HEK293 (cell line): ENCODE results near the gene KCNIP4.

Experiments used
- CTCF ChIA-PET: fragments of 350-600 bp; formaldehyde crosslinking; extraction: SDS; loops from one replicate; lab custom pipeline; 2021; ENCODE audit warnings: antibody characterized with exemption; lab: Yijun Ruan, JAX
- POLR2A ChIA-PET: fragments of 300-600 bp; formaldehyde crosslinking; extraction: SDS; loops from one replicate; lab custom pipeline; 2020; ENCODE audit warnings: antibody characterized with exemption, inconsistent platforms; lab: Yijun Ruan, JAX
- H3K27ac ChIP-seq: fragments of 200-500 bp; sonication (Bioruptor generic); 2 replicates; pipeline ENCODE4 v1.5.1; 2014; ENCODE audit warnings: low read depth, low read length, control low read depth, inconsistent platforms; ENCODE audit errors: extremely low read depth
- H3K36me3 ChIP-seq, 2 experiments: fragments of 200-500 bp in 1 of 2; sonication (Bioruptor generic) in 1 of 2; 1 replicate in 1 of 2; 2 replicates in 1 of 2; pipeline ENCODE4 v1.5.1; 2014 to 2017; ENCODE audit warnings: inconsistent platforms in 2 of 2, low read length in 2 of 2; ENCODE audit not compliant: control insufficient read depth in 2 of 2, insufficient read depth in 1 of 2
- H3K4me1 ChIP-seq: fragments of 200-500 bp; sonication (Bioruptor generic); 2 replicates; pipeline ENCODE4 v1.5.1; 2014; ENCODE audit warnings: mild to moderate bottlenecking, low read length, inconsistent platforms; ENCODE audit not compliant: control insufficient read depth, insufficient read depth
- H3K4me3 ChIP-seq: 2 replicates; pipeline ENCODE4 v1.5.1; 2011; ENCODE audit warnings: low read depth, mild to moderate bottlenecking, control low read depth, low read length, moderate library complexity
- H3K9me3 ChIP-seq: fragments of 200-500 bp; sonication (Bioruptor generic); 2 replicates; pipeline ENCODE4 v1.5.1; 2014; ENCODE audit warnings: low read depth, low read length, inconsistent platforms; ENCODE audit not compliant: control insufficient read depth, insufficient read depth
- GFI1B ChIP-seq: fragments of 450-650 bp; formaldehyde crosslinking; IDR thresholded peaks from 2 replicates; pipeline ENCODE4 v1.5.1; 2016; ENCODE audit warnings: missing biosample characterization, missing genetic modification characterization
- IKZF3 ChIP-seq: fragments of 450-650 bp; IDR thresholded peaks from 2 replicates; pipeline ENCODE4 v1.5.0; 2018; ENCODE audit warnings: missing biosample characterization, mild to moderate bottlenecking, missing genetic modification characterization, moderate library complexity
- KLF7 ChIP-seq: fragments of 450-650 bp; formaldehyde crosslinking; IDR thresholded peaks from 2 replicates; pipeline ENCODE4 v1.5.1; 2016; ENCODE audit warnings: missing biosample characterization, missing genetic modification characterization, borderline replicate concordance
- MYNN ChIP-seq: fragments of 450-650 bp; formaldehyde crosslinking; IDR thresholded peaks from 2 replicates; pipeline ENCODE4 v1.5.1; 2016; ENCODE audit warnings: missing biosample characterization, missing genetic modification characterization, borderline replicate concordance
- PRDM2 ChIP-seq: fragments of 450-650 bp; formaldehyde crosslinking; IDR thresholded peaks from 2 replicates; pipeline ENCODE4 v1.5.1; 2016; ENCODE audit warnings: missing biosample characterization, missing genetic modification characterization, borderline replicate concordance
- PRDM6 ChIP-seq: fragments of 450-650 bp; formaldehyde crosslinking; IDR thresholded peaks from 2 replicates; pipeline ENCODE4 v1.5.1; 2017; ENCODE audit warnings: missing biosample characterization, missing genetic modification characterization
- ZEB2 ChIP-seq: fragments of 450-650 bp; formaldehyde crosslinking; IDR thresholded peaks from 2 replicates; pipeline ENCODE4 v1.5.1; 2016; ENCODE audit warnings: missing biosample characterization, missing genetic modification characterization
- ZFHX2 ChIP-seq: fragments of 450-650 bp; formaldehyde crosslinking; conservative IDR thresholded peaks from 2 replicates; pipeline ENCODE4 v1.5.1; 2016; ENCODE audit warnings: missing biosample characterization, missing genetic modification characterization
- ZNF133 ChIP-seq: fragments of 450-650 bp; formaldehyde crosslinking; IDR thresholded peaks from 2 replicates; pipeline ENCODE4 v1.5.1; 2016; ENCODE audit warnings: missing biosample characterization, missing genetic modification characterization
- ZNF248 ChIP-seq: fragments of 450-650 bp; formaldehyde crosslinking; IDR thresholded peaks from 2 replicates; pipeline ENCODE4 v1.5.1; 2017; ENCODE audit warnings: missing biosample characterization, missing genetic modification characterization
- ZNF266 ChIP-seq: fragments of 450-650 bp; formaldehyde crosslinking; IDR thresholded peaks from 2 replicates; pipeline ENCODE4 v1.5.1; 2016; ENCODE audit warnings: missing biosample characterization, missing genetic modification characterization, low read depth
- ZNF341 ChIP-seq: fragments of 450-650 bp; formaldehyde crosslinking; IDR thresholded peaks from 2 replicates; pipeline ENCODE4; 2016; ENCODE audit warnings: low read depth, missing biosample characterization, missing genetic modification characterization
- ZNF394 ChIP-seq: fragments of 450-650 bp; formaldehyde crosslinking; IDR thresholded peaks from 2 replicates; pipeline ENCODE4 v1.5.1; 2016; ENCODE audit warnings: missing biosample characterization, missing genetic modification characterization, mild to moderate bottlenecking, moderate library complexity, borderline replicate concordance
- ZNF510 ChIP-seq: fragments of 450-650 bp; formaldehyde crosslinking; IDR thresholded peaks from 2 replicates; pipeline ENCODE4 v1.5.1; 2018; ENCODE audit warnings: mild to moderate bottlenecking, missing genetic modification characterization, missing biosample characterization; ENCODE audit not compliant: insufficient replicate concordance
- ZNF548 ChIP-seq: fragments of 450-650 bp; formaldehyde crosslinking; IDR thresholded peaks from 2 replicates; pipeline ENCODE4 v1.5.1; 2016; ENCODE audit warnings: missing biosample characterization, missing genetic modification characterization
- ZNF555 ChIP-seq: fragments of 450-650 bp; formaldehyde crosslinking; conservative IDR thresholded peaks from 2 replicates; pipeline ENCODE4 v1.5.1; 2017; ENCODE audit warnings: missing biosample characterization, mild to moderate bottlenecking, missing genetic modification characterization, inconsistent platforms
- ZNF558 ChIP-seq: fragments of 450-650 bp; formaldehyde crosslinking; IDR thresholded peaks from 2 replicates; pipeline ENCODE4 v1.5.1; 2016; ENCODE audit warnings: missing biosample characterization, missing genetic modification characterization
- ZNF560 ChIP-seq: fragments of 450-650 bp; formaldehyde crosslinking; IDR thresholded peaks from 2 replicates; pipeline ENCODE4 v1.5.1; 2017; ENCODE audit warnings: missing biosample characterization, missing genetic modification characterization, borderline replicate concordance
- ZNF629 ChIP-seq: fragments of 450-650 bp; formaldehyde crosslinking; IDR thresholded peaks from 2 replicates; pipeline ENCODE4 v1.5.1; 2017; ENCODE audit warnings: missing biosample characterization, missing genetic modification characterization
- ZNF645 ChIP-seq: fragments of 450-650 bp; formaldehyde crosslinking; IDR thresholded peaks from 2 replicates; pipeline ENCODE4; 2016; ENCODE audit warnings: missing biosample characterization, missing genetic modification characterization
- ZNF677 ChIP-seq: fragments of 450-650 bp; IDR thresholded peaks from 2 replicates; pipeline ENCODE4 v1.5.0; 2018; ENCODE audit warnings: missing biosample characterization, mild to moderate bottlenecking, missing genetic modification characterization, moderate library complexity
- ZNF791 ChIP-seq: fragments of 450-650 bp; formaldehyde crosslinking; IDR thresholded peaks from 2 replicates; pipeline ENCODE4 v1.5.1; 2016; ENCODE audit warnings: missing biosample characterization, missing genetic modification characterization
- ZSCAN16 ChIP-seq: fragments of 450-650 bp; formaldehyde crosslinking; IDR thresholded peaks from 2 replicates; pipeline ENCODE4 v1.5.1; 2016; ENCODE audit warnings: missing biosample characterization, missing genetic modification characterization
- ZSCAN30 ChIP-seq: fragments of 450-650 bp; IDR thresholded peaks from 2 replicates; pipeline ENCODE4 v1.5.1; 2018; ENCODE audit warnings: missing biosample characterization, mild to moderate bottlenecking, missing genetic modification characterization, moderate library complexity
- ZSCAN5A ChIP-seq: fragments of 450-650 bp; formaldehyde crosslinking; IDR thresholded peaks from 2 replicates; pipeline ENCODE4 v1.5.1; 2016; ENCODE audit warnings: missing biosample characterization, missing genetic modification characterization

KCNIP4 gene

GRCh38 chr4:21884615-21885014 lies 64.0 kb downstream of the KCNIP4 start:
- CTCF ChIA-PET, result no interaction called here
- Histone ChIP-seq H3K27ac (no peak overlapping the region), H3K9me3 (no peaks in the 10 kb centered on the region), H3K4me3 (no peak overlapping the region), H3K36me3 (no peaks in the 10 kb centered on the region), H3K4me1 (no peaks in the 10 kb centered on the region)
- no peak for TF ChIP-seq ZNF560 (tag by site-specific recombination)
- no peak for TF ChIP-seq ZFHX2
- no peak for TF ChIP-seq ZNF555 (tag by site-specific recombination)
- no peak for TF ChIP-seq ZNF510
- no peak for TF ChIP-seq GFI1B (tag by site-specific recombination)
- no peak for TF ChIP-seq ZNF133
- TF ChIP-seq ZNF645, result no peak
- no peak for TF ChIP-seq IKZF3 (tag by site-specific recombination)
- TF ChIP-seq KLF7, result no peak
- TF ChIP-seq MYNN (tag by site-specific recombination), result no peak
- POLR2A ChIA-PET, result no interaction called here

- POLR2A ChIA-PET, result no interaction called here
Measured at GRCh38 chr4:21882051-21882839, 66.3 kb downstream of the KCNIP4 start.

More at GRCh38 chr4:21882051-21882839, 66.3 kb downstream of the KCNIP4 start:
- H3K27ac ChIP-seq, result no peak overlapping the region
- no peak for TF ChIP-seq ZEB2 (tag by site-specific recombination)
- TF ChIP-seq ZNF629 (tag by site-specific recombination), result no peak
- no peak for TF ChIP-seq ZNF791 (tag by site-specific recombination)
- TF ChIP-seq ZNF555 (tag by site-specific recombination), result no peak
- TF ChIP-seq PRDM6 (tag by site-specific recombination), result no peak
- no peak for TF ChIP-seq PRDM2 (tag by site-specific recombination)
- TF ChIP-seq ZSCAN30, result no peak
- no peak for TF ChIP-seq ZSCAN16
- no peak for TF ChIP-seq ZNF548 (tag by site-specific recombination)
- no peak for TF ChIP-seq ZNF558 (tag by site-specific recombination)
- TF ChIP-seq ZNF394 (tag by site-specific recombination), result no peak
- TF ChIP-seq ZSCAN5A (tag by site-specific recombination), result no peak
- no peak for TF ChIP-seq ZNF677 (tag by site-specific recombination)
- no peak for TF ChIP-seq ZNF248 (tag by site-specific recombination)
- TF ChIP-seq ZNF341, result no peak
- no peak for TF ChIP-seq ZNF266 (tag by site-specific recombination)
- no peaks in the 10 kb centered on the region for H3K4me1 ChIP-seq
- CTCF ChIA-PET, result no interaction called here
- no peaks in the 10 kb centered on the region for H3K36me3 ChIP-seq
- H3K9me3 ChIP-seq, result no peaks in the 10 kb centered on the region
- H3K4me3 ChIP-seq, result no peak overlapping the region
